T-helper 17 cell (primary cell): ENCODE results near the gene PIK3C2G. TPM values are rescaled to one million over a fixed set of nuclear protein-coding genes. Genes with fewer than 3 reads are reported as not detected.

Experiments used
- ATAC-seq: fragments of 150-1000 bp; cut with Tn5 transposase; 2 replicates; pipeline ENCODE4 v1.10.0; 2021; ENCODE audit warnings: mild to moderate bottlenecking, moderate library complexity
- DNase-seq, 3 donors: peaks; one replicate each; pipeline versions ENCODE4 v3.0.0 to v3.0.0-alpha.2; 2020 to 2021
- H3K9me3 ChIP-seq: one replicate; pipeline ENCODE4 v1.7.0; 2013; ENCODE audit warnings: low read length, mild to moderate bottlenecking; ENCODE audit not compliant: control insufficient read depth, poor library complexity, severe bottlenecking
- H3K27ac Mint-ChIP-seq: one replicate; pipeline ENCODE4 v1.8.0; 2022; ENCODE audit warnings: mild to moderate bottlenecking, moderate library complexity, mixed read lengths
- H3K27me3 Mint-ChIP-seq: one replicate; pipeline ENCODE4 v1.8.0; 2022; ENCODE audit warnings: mixed read lengths
- H3K36me3 Mint-ChIP-seq: one replicate; pipeline ENCODE4 v1.8.0; 2022; ENCODE audit warnings: low read depth, mixed read lengths
- H3K4me1 Mint-ChIP-seq: one replicate; pipeline ENCODE4 v1.8.0; 2022; ENCODE audit warnings: mild to moderate bottlenecking, mixed read lengths
- H3K4me3 Mint-ChIP-seq: one replicate; pipeline ENCODE4 v1.8.0; 2022; ENCODE audit warnings: mild to moderate bottlenecking, moderate library complexity, mixed read lengths
- total RNA-seq, 4 donors: library from RNA in 2 of 4; stranded (reverse) in 2 of 4; gene quantifications; one replicate each; pipeline ENCODE4 v1.2.3 and lab custom pipeline; 2022 to 2026

Gene PIK3C2G
- total RNA-seq, 2 donors from 2014 or later = not detected

DNA sequence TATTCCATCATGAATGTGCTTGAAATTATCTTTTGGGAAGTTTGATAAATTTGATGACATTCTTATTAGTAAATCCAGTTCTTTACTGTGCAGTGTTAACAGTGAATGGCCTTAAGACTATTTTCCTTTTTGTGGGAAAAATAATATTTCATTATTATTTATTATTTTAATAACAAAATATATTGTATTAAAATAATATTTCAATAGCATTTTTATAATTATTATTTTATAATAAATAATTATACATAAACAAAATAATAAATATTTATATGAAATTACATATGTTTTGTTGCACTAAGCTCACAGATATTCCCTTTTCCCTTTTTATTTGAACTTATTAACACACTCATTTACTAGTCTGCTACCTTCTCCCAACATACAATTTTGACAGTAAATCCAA is 33.6 kb downstream of the PIK3C2G start:
- H3K36me3 Mint-ChIP-seq = no peaks in the 10 kb centered on the region
- no peak overlapping the region for H3K4me3 Mint-ChIP-seq
- H3K9me3 ChIP-seq = no peaks in the 10 kb centered on the region
- no peak for DNase-seq
- no peak for ATAC-seq
- H3K27me3 Mint-ChIP-seq = no peaks in the 10 kb centered on the region
- no peak overlapping the region for H3K27ac Mint-ChIP-seq
- H3K4me1 Mint-ChIP-seq = no peaks in the 10 kb centered on the region

DNA sequence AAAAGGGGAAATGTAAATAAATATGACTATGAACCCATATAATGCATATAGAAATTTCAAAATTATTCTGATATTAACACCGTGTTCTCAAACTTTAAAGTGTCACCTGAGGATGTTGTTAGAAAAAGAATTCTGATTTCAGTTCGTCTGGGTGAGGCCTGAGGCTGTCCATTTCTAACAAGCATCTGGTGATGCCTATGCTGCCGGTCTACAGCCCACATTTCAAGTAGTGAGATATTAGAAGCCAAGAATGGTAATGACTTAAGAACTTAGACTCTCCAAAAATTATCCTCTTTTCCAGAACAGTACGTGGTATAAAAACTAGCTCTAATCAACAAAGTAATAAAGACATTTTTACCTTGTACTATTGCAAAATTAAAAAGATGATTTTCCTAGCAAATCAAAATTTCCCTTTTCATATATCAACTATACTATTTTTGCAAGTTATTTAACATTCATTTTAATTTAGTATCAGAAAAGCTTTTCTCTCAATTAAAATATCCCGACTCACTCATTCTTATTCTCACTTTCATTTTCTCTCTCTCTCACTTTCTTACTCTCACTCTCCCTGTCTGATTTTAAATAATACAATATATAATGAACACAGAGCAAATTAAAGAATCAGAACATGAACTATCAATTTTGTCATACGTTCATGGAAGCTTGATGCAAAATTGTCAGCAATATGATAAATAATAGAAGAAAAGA is 35.0 kb downstream of the PIK3C2G start:
- H3K9me3 ChIP-seq = no peaks in the 10 kb centered on the region
- ATAC-seq = no peak
- no peaks in the 10 kb centered on the region for H3K36me3 Mint-ChIP-seq
- DNase-seq = no peak
- H3K4me3 Mint-ChIP-seq = no peak overlapping the region
- H3K27ac Mint-ChIP-seq = no peak overlapping the region
- no peaks in the 10 kb centered on the region for H3K4me1 Mint-ChIP-seq
- no peaks in the 10 kb centered on the region for H3K27me3 Mint-ChIP-seq

DNA sequence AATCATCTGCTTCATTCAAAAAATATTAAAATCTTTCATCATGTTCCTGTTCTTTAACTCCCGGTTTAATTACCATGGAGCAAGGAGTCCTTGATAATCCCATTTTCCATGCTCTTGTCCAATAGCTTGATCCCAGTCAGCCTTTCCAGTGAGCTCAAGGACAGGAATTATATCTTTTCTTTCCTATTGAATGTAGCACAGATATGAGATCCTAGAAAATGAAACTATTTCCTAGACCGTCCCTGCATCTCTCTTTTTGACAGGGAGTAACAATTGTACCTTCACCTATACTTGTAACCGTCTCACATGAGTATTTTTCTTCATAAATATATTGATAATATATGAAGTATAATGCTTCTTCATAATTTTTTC is 35.6 kb downstream of the PIK3C2G start:
- Mint-ChIP-seq H3K27ac (no peak overlapping the region), H3K27me3 (no peaks in the 10 kb centered on the region), H3K4me3 (no peak overlapping the region), H3K36me3 (no peaks in the 10 kb centered on the region), H3K4me1 (no peaks in the 10 kb centered on the region)
- ATAC-seq = no peak
- H3K9me3 ChIP-seq = peaks cover 4% of the 10 kb centered on the region
- DNase-seq = no peak

DNA sequence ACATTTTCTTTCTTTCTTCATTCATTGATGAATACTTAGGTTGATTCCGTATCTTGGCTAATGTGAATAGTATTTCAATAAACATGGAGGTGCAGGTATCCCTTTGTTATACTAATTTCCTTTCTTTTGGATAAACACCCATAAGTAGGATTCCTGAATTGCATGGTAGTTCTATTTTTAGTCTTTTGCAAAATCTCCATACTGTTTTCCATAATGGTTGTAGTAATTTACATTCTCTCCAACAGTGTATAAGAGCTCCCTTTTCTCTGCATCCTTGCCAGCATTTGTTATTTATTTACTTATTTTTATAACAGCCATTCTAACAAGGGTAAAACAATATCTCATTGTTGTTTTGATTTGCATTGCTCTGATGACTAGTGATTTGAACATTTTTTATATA is 36.6 kb downstream of the PIK3C2G start:
- Mint-ChIP-seq H3K27me3 (no peaks in the 10 kb centered on the region), H3K27ac (no peak overlapping the region), H3K36me3 (no peaks in the 10 kb centered on the region), H3K4me3 (no peak overlapping the region), H3K4me1 (no peaks in the 10 kb centered on the region)
- no peak for ATAC-seq
- H3K9me3 ChIP-seq = peaks cover 4% of the 10 kb centered on the region
- DNase-seq = no peak

DNA sequence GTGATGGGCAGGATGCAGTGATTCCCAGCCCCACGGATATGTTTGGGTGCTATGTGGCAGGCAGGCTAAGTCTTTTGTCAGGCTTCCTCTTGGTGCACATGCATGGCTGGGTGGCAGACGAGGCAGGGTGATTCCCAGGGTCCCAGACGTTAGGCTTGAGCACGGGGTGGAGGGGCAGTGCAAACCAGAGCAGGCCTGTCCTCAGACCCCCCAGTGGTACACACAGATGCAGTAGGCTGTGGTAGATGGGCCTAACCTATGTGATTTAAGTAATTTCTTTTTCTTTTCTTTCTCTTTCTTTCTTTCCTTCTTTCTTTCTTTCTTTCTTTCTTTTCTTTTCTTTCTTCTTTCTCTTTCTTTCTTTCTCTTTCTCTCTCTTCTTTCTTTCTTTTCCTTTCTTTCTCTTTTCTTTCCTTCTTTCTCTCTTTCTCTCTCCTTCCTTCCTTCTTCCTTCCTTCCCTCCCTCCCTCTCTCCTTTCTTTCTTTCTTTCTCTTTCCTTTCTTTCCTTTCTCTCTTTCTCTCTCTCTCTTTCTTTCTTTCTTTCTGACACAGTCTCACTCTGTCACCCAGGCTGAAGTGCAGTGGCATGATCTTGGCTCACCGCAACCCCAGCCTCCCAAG is 41.6 kb downstream of the PIK3C2G start:
- H3K9me3 ChIP-seq = peaks cover 4% of the 10 kb centered on the region
- no peaks in the 10 kb centered on the region for H3K4me1 Mint-ChIP-seq
- no peak overlapping the region for H3K4me3 Mint-ChIP-seq
- no peak overlapping the region for H3K27ac Mint-ChIP-seq
- H3K36me3 Mint-ChIP-seq = no peaks in the 10 kb centered on the region
- ATAC-seq (no peak), DNase-seq (no peak)
- no peaks in the 10 kb centered on the region for H3K27me3 Mint-ChIP-seq

DNA sequence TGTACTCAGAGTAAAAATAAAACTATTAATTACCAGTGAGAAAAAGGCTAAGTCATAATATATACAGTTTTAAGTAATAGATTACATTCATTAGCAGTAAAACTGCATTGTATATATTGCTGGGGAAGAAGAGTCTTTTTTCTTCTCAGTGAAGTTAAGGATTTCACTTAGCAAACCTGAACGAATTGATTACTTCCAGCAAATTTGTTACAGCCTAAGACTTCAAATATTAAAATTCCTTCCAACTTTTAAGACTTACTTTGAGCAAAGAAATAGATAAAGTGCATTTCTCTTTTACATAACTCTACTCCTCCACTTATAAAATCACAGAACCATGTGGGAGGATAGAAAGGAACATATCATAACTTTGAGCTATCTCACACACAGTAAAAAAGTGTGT is 43.3 kb downstream of the PIK3C2G start:
- H3K9me3 ChIP-seq = peaks cover 4% of the 10 kb centered on the region
- no peak for ATAC-seq
- no peaks in the 10 kb centered on the region for H3K36me3 Mint-ChIP-seq
- no peak overlapping the region for H3K27ac Mint-ChIP-seq
- H3K4me1 Mint-ChIP-seq = no peaks in the 10 kb centered on the region
- H3K4me3 Mint-ChIP-seq = no peak overlapping the region
- DNase-seq = no peak
- no peaks in the 10 kb centered on the region for H3K27me3 Mint-ChIP-seq

DNA sequence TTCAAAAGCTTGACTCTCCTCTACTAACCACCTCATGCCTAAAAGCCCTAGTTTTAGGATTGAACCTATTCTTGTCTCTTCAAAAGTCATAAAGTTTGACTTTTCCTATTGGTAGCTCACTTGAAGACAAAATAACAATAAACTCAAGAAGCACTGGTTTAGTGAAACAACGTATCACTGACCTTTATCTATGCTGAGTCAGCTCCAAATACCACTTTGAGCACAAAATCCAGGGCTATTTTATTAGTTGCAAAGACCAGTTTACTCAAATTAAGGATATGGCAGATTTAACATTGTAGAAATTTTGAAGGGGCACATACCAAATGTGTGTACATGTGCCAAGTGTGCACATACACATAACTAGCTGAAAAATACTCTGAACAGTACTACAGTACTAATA is 45.0 kb downstream of the PIK3C2G start:
- Mint-ChIP-seq H3K27me3 (no peaks in the 10 kb centered on the region), H3K4me3 (no peak overlapping the region), H3K36me3 (no peaks in the 10 kb centered on the region), H3K27ac (no peak overlapping the region), H3K4me1 (no peaks in the 10 kb centered on the region)
- no peak for DNase-seq
- no peak for ATAC-seq
- H3K9me3 ChIP-seq = peaks cover 4% of the 10 kb centered on the region

DNA sequence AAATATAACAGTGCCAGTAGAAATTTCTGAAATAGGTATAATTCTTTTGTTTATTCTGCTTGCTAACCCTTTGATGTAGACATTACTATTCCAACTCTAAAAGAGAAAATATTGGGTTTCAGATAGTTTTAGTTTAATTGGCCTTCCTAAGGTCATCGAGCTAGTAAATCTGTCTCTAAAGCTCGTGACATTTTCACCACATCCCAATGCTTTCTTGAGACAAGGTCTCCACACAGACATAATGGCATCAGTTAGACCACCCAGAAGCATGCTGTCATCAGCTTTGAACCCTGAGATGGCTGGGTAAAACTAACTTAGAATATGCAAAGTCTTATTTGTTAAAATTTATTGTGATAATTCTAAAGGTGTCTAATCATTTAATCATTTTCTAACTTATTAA is 52.0 kb downstream of the PIK3C2G start:
- DNase-seq = no peak
- no peak overlapping the region for H3K4me3 Mint-ChIP-seq
- no peaks in the 10 kb centered on the region for H3K36me3 Mint-ChIP-seq

DNA sequence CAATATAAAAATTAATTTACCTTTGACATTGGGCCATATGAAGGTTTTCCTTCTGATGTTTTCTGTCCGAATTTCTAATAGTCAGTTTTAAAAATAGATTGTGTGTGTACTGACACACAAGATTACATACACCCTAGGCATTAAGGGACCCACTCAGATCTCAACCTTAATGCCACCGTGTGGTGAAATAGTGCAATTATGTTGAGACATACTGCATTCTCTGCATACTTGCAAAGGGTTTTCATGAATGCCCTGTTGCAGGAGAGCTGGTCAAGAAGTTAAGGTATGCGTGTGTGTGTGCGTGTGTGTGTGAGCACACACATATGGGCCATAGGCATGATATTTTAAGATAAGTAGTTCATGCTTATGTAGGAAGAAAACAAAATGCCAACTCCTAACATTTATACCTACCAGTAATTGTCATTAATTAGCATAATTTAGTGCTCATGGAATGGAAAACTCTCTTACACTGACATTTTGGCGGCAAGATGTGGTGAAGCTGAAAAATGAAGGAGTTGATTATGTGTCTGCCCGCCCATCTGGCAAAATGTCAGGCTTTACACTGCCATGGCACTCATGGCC is 58.8 kb downstream of the PIK3C2G start:
- DNase-seq (no peak), ATAC-seq (no peak)
- H3K27me3 Mint-ChIP-seq = no peaks in the 10 kb centered on the region
- H3K9me3 ChIP-seq = no peaks in the 10 kb centered on the region
- H3K36me3 Mint-ChIP-seq = no peaks in the 10 kb centered on the region
- no peak overlapping the region for H3K27ac Mint-ChIP-seq
- H3K4me1 Mint-ChIP-seq = no peaks in the 10 kb centered on the region
- no peak overlapping the region for H3K4me3 Mint-ChIP-seq

More for the DNA sequence above, 52.0 kb downstream of the PIK3C2G start:
- ATAC-seq = no peak
- Mint-ChIP-seq H3K27ac (no peak overlapping the region), H3K4me1 (no peaks in the 10 kb centered on the region), H3K27me3 (no peaks in the 10 kb centered on the region)
- no peaks in the 10 kb centered on the region for H3K9me3 ChIP-seq

DNA sequence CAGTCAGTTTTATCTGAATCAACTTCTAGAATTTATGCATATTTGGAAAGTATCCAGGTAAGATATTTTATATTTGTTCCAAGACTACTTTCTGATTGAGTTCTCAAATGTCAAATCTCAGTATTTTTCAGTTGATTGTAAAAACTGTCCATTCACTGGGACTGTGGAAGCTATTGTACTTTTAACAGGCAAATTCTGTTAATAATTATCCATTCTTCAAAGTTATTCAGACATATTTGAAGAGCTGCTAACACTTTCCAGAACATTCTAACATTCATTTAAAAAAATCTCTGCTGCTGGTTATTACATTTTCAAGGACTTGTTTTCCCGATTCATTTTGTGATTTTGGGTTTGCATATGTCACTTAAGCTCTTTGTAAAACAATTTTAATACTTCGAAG is 59.7 kb downstream of the PIK3C2G start:
- no peak overlapping the region for H3K4me3 Mint-ChIP-seq
- no peaks in the 10 kb centered on the region for H3K36me3 Mint-ChIP-seq
- no peak overlapping the region for H3K27ac Mint-ChIP-seq
- no peaks in the 10 kb centered on the region for H3K4me1 Mint-ChIP-seq
- no peaks in the 10 kb centered on the region for H3K27me3 Mint-ChIP-seq
- no peak for ATAC-seq
- no peaks in the 10 kb centered on the region for H3K9me3 ChIP-seq
- DNase-seq = no peak

DNA sequence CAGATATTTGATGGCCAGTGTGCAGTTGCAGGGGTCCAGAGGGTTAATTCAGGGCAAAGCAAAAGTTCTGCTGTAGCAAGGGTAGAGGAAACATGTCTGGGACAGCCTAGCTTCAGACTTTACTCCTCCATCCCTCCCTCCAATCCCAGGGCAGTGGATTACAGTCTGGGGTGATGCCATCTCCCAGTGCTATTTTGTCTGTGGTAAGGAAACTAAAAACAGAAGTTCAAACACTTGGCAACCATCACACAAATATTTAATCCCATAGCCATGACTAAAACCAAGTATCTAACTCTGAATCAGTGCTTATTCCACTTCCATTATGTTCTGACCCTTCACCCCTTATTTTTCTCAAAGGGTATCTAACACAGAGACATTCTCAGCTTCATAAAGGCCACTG is 61.8 kb downstream of the PIK3C2G start:
- H3K27me3 Mint-ChIP-seq = no peaks in the 10 kb centered on the region
- H3K4me3 Mint-ChIP-seq = no peak overlapping the region
- no peaks in the 10 kb centered on the region for H3K9me3 ChIP-seq
- no peaks in the 10 kb centered on the region for H3K4me1 Mint-ChIP-seq
- DNase-seq = no peak
- ATAC-seq = no peak
- H3K27ac Mint-ChIP-seq = no peak overlapping the region
- H3K36me3 Mint-ChIP-seq = no peaks in the 10 kb centered on the region

DNA sequence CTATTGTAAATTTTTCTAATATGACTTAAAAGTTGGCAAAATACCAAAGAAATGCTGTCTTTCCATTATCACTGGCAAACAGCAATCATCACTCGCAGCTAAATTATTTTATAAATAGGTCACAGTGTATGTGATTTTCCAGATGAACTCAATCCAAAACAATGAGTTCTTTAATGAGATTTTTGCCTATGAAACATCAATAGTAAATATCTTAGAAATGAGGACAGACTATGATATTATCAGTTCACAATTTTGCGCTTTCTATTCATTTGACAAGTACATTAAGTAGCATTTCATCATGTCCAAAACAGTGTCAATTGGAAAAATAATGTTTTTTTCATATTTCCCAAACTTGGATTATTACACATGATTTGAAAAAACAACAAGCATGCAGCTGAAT is 65.7 kb downstream of the PIK3C2G start:
- no peaks in the 10 kb centered on the region for H3K9me3 ChIP-seq
- no peak for DNase-seq
- Mint-ChIP-seq H3K4me1 (no peaks in the 10 kb centered on the region), H3K36me3 (no peaks in the 10 kb centered on the region), H3K27ac (no peak overlapping the region), H3K27me3 (no peaks in the 10 kb centered on the region), H3K4me3 (no peak overlapping the region)
- ATAC-seq = no peak

DNA sequence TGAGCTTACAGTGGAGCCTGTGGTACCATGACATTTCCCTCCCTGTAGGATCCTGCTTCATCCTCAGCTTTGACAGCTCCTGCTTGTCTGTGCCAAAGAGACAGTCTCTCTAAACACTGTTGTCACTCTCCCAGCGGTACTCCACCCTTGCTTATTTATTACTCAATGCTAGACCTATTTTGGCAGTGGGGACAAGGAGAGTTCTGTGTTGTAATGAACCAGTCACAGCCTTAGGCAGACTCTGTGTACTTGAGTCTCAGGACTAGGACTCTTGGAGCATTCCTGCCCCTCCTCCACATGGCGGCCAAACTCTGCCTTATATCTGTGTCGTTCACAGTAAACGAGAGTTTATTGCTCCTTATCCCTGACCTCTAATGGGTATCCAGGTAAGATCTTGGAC is 70.9 kb downstream of the PIK3C2G start:
- Mint-ChIP-seq H3K4me3 (no peak overlapping the region), H3K27me3 (no peaks in the 10 kb centered on the region), H3K36me3 (no peaks in the 10 kb centered on the region), H3K27ac (no peak overlapping the region), H3K4me1 (no peaks in the 10 kb centered on the region)
- ATAC-seq (no peak), DNase-seq (no peak)
- no peaks in the 10 kb centered on the region for H3K9me3 ChIP-seq

DNA sequence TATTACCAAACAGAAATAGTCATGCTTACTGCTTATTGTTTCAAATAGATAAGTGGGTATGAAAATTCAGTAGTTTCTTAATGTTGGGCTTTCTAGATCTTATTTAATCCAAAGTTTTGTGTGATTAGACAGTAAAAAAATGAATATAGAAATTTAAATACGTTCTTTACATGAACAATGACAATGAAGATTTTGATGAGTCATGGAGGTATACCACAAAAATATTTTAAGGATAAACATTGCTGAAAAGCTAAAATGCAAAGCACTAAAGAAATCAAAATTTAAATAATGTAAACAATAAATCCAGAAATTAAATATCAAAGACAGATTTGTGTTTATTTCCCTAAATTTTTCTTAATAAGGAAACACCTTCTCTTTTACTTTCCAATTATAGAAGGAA is 78.3 kb downstream of the PIK3C2G start:
- Mint-ChIP-seq H3K27me3 (no peaks in the 10 kb centered on the region), H3K27ac (no peak overlapping the region), H3K36me3 (no peaks in the 10 kb centered on the region), H3K4me3 (no peak overlapping the region), H3K4me1 (no peaks in the 10 kb centered on the region)
- ATAC-seq (no peak), DNase-seq (no peak)
- no peaks in the 10 kb centered on the region for H3K9me3 ChIP-seq
